HG02642 (cell line): ENCODE measurements around the gene KLHL35.

ENCODE experiments used
- ATAC-seq: cut with Tn5 transposase; IDR thresholded peaks from one replicate; pipeline ENCODE4 v1.9.1; 2021; ENCODE audit warnings: mild to moderate bottlenecking; ENCODE audit not compliant: unreplicated experiment, poor library complexity

Gene KLHL35, protein sequence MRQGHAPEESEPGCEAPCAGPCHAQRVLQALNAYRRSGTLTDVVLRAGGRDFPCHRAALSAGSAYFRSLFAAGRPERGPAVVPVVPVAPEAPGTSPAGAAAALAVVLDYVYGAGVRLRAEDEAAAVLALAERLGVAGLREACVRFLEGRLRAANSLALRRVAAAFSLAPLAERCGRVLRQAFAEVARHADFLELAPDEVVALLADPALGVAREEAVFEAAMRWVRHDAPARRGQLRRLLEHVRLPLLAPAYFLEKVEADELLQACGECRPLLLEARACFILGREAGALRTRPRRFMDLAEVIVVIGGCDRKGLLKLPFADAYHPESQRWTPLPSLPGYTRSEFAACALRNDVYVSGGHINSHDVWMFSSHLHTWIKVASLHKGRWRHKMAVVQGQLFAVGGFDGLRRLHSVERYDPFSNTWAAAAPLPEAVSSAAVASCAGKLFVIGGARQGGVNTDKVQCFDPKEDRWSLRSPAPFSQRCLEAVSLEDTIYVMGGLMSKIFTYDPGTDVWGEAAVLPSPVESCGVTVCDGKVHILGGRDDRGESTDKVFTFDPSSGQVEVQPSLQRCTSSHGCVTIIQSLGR

DNA sequence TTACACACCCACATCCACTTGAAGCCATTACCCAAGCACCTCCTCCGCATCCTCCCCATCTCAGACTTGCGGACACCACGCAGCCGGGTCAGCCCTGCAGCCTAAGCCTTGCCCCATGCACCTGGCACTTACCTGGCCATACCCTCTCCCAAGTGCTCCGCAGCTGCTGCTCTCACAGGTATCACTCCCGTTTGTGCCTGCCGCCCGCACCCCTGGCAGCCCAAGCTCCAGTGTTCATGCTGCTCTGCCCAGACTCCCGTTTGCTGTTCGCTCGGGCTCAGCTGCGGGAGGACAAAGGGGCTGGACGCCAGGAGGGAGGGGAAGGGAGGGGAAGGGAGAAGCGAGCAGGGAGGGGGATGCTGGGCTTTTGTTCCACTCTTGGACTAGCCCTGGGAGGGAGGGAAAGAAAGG lies at the start of gene KLHL35:
Gene KLHL35, minus strand, starts transcription at position 293 of the 411 bp plus-strand sequence. CDS start 2,574 bp downstream, outside the sequence.
- ATAC-seq, result no peak

DNA sequence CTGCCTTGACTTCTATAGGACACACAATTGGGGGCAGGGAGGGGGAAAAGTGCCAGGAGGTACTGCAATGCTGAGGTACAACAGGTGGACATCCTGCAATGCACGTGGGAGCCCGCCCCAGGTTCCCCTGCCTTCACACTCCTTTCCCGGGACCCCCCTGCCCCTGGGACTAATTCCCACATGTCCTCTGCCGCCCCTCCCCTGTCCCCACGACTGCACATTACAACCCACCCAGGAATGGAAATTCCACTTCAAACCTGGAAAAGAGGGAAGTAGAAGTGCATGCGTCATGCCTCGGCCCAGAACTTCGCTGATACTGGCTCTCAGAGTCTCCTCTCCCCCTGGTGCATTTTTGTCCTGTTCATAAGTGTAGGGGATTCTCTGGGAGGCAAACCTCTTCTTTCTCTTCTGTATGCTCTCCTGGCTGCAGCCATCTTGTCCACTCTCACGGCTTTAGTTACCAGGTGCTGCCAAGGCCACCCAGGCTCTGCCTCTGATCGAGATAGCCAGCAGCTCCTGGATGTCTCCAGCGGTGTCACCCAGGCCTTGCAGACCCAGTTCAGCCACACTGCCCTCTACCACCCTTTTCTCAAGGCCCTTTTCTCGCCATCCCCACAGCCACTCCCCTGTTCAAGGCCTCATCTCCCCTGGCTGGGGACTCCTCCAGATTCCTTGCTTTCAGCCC lies 49.1 kb upstream of the KLHL35 start:
- ATAC-seq, result no peak

DNA sequence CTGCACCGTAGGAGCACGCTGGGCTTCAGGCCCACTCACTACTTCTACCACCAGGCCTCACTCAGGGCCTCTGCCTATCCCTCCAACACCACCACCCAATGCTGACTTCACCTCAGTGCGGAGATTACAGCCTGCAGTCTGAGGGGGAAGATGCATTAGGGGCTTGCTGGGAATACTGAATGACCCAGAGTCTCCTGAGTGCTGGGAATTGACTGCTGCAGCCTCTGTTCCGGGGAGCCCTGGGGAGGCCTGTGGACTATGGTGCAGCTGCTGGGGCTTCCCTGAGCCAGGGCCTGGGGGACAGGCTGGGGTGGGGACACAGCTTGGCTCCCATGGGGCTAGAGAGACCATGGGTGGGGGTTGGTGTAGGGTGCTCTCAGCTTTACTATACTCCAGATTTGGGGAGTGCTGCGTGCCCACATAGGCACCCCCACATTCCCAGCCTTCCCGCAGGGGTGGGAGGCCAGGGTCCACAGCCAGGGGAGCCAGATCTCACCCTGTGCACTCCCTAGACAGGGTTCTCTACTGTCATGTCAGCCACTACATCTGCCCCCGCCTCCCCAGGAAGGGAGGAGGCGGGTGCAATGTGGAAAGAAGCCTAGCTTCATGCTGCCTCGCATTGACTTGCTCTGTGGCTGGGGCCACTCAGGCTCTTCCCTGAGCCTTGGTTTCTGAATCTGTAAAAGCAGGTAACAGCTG lies 48.4 kb upstream of the KLHL35 start:
- ATAC-seq, result no peak

DNA sequence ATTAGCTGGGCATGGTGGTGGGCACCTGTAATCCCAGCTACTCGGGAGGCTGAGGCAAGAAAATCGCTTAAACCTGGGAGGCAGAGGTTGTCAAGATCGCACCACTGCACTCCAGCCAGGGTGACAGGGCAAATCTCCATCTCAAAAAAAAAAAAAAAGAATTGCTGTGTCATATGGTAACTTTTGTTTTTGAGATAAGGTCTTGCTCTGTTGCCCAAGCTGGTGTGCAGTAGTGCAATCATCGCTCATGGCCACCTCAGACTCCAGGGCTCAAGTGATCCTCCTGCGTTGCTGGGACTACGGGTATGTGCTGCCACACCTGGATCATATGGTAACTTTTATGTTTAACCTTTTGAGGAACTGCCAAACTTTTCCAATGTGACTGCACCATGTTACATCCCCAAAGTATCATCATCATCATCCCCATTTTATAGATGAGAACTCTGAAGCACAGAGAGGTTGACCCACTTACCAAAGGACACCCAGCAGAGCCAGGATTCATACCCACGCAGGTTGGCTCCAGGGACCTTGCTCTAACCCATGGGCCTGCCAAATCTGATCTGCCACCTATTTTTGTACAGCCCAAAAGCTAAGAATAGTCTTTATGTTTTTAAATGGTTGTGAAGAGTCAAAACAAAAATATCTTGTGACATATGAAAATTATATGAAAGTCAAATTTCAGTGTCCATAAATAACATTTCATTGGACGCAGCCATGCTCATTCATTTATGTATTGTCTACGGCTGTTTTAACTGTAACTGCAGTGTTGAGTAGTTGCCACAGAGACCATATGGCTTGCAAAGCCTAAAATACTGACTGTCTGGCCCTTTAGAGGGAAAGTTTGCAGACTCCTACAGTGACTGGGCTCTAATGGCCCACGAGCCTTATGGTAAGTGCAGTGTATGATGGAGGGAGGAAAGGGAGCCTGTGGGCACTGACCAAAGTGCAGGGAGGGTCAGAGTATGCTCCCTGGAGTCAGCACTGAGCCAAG lies 47.5 kb upstream of the KLHL35 start:
- no peak for ATAC-seq

DNA sequence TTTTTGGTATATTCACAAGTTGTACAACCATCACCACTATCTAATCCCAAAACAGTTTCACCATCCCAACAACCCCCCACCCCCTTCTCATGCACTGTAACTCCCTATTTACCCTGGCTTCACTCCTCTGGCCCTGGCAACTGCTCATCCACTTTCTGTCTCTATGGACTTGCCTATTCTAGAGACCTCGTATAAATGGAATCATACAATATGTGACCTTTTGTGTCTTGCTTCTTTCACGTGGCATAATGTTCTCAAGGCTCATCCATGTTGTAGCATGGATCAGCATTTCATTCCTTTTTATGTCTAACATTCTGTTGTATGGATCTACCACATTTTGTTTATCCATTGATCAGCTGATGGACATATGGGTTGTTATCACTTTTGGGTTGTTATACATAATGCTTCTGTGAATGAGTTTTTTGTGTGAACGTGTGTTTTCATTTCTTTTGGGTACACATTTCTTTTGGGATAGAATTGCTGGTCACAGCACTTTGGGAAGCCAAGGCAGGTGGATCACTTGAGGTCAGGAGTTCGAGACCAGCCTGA lies 46.7 kb upstream of the KLHL35 start:
- ATAC-seq, result no peak

DNA sequence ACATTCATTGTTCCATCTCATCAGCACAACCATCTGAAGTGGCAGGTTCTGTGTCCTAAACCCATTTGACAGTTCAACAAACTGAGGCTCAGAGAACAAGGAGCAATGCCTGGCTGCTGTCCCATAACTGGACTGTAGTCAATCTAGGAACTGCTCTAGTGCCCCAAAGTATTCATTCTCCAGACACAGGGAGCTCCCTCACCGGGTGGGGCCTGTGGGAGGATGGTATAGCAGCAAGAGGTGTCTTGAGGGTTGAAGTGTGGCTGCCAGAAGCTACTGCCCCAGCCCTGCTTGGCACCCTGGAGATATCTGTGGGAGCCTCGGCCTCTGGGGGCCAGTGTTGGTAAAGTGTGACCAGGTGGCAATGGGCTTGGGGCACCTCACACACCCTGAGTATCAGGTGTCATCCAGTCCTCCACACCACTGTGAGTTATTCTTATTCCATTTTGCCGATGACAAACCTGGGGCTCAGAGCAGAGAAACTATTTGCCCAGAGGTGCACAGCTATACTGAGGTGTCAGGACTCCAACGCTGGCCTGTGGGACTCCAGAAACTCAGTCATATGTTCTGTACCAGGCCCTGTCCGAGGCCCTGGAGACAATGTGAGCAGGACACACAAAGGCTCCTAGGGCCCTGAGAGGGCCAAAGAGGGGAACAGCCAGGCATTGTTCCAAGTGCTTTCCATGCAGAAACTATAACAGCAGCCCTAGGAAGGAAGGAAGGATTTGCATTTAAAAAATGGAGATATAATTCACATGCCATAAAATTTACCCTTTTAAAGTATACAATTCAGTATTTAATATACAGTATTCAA lies 46.0 kb upstream of the KLHL35 start:
- ATAC-seq, result no peak

DNA sequence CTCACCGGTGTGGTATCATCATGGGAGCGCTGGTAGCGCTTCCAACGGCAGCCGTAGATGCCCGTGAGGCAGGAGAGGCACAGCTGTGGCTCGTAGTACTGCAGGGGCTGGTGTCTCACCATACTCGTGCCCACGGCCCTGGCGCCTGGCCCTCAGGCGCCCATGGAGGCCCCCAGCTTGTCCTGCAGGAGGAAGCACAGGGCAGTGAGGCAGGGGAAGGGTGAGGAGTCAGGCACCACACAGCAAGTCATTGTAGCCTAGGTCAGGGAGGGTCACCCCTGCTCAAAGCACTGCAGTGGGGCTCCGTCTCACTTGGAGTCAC lies 44.6 kb upstream of the KLHL35 start:
- ATAC-seq, result no peak

DNA sequence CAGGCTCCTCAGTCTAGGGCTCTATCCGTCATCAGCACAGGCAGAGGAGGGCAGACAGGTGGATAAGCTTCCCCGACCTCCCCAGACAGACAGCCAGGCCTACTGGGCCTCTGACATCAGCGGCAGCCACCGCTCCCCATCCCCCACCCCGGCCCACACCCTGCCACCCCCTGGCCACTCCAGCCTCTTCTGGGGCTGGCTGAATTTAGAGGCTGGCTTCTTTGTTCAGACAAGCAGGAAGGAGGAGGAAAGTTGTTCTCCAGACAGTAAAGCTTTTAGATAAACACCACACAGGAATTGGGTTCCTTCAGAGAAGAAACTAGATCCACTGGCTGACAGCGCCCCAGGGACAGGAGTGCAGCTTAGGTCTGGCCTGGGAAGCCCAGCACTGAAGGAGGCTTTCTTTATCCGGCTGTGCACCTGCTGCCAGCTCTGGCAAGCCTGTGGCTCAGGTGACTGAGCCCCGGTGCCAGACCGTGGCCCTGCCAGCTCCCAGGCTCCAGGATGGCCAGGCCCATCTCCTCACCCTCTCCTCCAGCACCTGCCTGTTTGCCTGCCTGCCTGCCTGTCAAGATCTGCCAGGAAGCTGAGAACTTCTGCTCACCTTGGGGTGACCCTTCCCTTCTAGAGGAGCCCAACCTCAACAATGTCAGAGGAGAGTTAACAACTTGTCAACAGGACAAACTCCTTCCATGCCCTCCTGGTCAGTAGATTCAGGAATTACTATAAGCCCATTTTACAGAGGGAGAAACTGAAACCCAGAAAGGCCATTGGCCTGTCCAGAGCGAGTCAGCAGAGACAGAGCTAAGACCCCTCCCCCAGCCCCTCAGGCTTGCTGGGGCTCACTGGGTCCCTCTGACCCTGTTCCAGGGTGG lies 44.0 kb upstream of the KLHL35 start:
- ATAC-seq, result no peak

DNA sequence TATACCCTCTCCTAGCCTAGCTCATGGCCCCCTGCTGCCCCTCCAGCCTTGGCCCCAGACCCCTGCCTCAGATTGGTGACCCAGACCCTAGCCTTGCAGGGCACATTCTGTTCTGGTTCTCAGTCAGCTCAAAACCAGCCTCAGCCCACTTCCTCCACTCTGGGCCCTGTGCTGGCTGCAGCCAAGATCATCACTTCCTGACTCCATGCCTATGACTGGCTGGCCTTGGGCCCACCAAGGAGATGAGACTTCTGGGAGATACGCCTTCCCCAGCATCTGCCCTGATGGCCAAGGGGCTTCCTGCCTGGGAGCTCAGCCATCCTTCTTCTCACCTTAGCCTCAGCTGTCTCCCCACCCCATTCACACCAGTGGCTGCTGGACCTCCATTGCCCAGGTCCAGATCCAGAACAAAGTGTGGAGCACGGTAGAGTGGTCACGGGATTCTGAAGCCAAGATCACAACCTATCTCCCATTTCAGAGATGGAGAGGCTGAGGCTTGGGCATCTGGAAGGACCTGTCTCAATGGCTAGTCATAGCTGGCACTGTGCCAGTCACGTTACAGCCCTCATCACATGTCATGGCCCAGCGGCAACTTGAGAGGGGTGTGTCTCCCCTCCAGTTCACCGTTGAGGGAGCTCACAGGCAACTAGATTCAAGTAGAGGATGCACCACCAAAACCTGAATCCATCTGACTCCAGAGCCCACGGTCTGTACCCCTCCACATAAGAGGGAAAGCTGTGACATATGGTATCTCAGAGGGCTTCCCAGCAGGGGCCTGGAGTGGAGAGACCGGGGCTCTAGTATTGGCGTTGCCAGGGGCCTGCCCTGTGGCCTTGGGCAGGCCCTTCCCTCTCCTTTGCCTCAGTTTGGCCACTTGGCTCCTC lies 43.0 kb upstream of the KLHL35 start:
- no peak for ATAC-seq

DNA sequence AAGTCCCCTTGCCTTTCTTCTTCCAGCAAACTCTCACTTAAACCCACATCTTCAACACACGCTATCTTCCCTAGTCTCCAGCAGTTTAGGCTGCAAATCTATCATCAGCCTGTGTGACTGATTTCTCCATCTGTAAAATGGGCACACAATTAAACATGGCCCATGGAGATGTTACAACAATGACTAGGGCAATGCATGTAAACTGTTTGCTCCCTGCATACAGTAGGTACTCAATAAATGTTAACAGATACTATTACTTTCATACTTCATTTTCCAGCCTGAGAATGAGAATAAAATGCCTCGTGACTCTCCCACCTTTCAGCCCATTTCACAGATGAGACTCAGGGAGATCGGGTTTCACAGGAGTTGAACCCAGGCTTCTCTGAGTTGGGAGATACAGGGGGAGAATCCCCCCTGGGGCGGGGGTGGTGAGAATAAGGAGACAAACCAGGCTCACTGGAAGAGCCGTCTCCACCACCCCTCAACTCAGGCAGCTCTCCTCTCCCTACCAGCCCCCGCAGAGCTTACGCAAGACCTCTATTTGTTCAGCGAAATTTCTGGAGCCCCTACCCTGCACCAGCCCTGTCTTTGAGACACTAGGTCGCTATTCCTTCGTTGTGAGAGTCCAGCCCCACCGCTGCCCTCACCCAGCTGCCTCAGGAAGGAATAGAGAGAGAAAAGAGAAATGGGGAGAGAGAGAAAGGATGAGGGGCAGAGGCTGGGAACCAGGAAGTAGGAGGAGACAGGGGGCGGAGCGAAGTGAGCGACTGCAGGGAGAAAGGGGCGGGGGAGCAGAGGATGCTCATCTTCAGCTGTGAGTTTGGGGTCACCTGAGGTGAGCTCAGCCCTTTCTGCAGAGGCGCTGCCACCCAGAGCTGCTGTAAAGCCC lies 42.1 kb upstream of the KLHL35 start:
- no peak for ATAC-seq

DNA sequence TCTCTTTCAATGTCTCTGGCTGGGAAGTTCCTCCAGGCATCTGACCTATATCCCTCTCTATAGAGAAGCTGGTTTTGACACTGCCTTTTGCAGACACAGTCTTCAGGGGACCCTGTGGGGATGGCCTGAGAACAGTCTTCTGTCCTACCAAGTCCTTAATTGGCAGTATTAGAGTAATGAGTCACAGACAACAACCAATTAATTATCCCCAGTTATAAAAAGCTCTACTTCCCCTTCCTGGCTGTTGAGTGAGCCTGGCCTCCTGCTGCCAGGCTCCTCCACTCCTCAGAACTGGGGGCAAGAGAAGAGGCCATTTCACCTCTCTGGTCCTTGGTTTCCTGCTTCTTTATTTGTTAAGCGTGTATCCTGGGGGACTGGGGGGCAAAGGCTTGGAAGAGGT lies 41.2 kb upstream of the KLHL35 start:
- ATAC-seq, result no peak

DNA sequence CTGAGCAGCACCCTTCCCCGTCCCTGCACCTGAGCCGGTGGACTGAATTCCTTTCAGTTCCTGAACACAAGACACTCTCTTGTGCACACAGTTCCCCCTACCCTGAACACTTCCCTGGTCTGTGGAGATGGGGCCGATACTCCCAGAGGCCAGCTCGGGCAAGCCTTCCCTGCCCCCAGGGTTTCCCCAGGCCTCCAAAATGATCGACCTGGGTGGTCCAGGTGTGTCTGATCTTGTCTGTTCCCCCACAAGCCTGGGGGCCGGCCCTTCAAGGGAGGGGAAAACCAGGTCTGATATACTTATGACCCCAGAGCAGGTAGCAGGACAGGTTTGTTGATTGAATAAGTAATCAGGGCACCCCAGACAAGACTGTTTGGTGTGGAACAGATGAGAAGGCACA lies 40.7 kb upstream of the KLHL35 start:
- ATAC-seq, result no peak

DNA sequence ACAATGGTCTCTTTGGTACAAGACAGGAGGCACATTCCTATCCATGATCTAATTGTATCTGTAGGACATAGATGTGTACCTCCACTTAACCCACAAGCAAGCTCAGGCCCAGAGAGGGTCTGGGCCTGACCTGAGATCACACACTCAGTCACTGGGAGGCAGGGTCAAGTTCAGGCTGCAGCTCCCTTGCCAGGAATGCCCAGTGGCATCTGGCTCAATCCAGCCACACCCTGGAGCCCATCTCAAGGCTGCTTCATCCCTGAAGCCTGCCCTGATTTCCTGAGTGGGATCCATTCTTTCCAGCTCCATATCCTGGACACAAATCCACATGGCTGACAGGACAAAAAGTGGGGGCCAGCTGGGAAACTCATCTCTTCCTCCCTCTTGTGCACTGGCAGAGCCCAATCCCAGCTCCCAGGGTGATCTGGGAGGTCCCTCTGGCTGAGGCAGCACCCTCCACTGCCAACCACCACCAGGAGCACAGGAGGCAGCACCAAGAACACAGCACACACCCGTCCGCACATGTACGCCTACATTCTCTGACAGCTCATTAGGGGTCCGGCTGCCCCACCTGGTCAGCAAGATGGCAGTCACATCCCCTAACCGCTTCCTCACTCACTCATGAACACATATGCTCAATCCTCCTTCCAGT lies 39.2 kb upstream of the KLHL35 start:
- ATAC-seq, result no peak

DNA sequence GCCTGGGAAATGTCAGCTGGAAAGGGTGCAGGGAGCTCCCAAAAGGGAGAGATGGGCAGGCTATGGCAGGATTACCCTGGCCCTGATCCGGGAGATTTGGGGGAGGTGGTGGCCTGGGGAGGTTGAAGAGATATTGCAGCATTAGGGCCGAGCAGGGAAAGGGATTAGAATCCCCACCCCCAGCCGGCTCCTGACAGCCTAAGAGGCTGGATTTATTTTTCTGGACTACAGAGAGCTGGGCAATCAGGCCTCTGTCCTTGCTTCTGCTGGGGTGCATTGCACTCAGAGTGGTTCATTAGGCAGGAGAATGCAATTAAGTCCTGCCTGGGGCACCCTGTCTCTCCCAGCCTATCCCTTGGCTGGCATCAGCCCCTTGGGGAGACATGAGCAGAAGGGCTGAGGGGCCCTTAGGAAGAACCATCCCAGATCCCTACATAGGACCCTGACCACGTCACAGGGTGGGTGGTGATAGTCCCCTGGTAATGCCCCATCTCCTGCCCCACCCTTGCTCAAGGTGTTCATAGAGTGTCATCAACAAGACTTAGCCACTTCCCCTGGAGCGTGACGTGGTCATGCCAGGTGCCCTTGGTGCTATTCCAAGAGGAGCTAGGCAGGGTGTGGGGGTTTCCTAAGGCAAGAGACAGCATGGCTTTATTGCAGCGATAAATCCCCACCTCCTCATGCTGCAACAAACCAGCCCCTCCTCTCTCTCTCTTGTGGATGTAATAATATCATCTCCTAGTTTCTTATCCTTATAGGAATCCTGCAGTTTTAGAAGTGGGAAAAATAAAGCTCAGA lies 38.4 kb upstream of the KLHL35 start:
- ATAC-seq, result no peak
